Motor neuron (in vitro differentiated cells): ENCODE data around the gene ADA. TPM values are rescaled to one million over a fixed set of nuclear protein-coding genes. Genes with fewer than 3 reads are reported as not detected.
A peak's percentile ranks its signal among the peaks of the same experiment; 100 is the strongest.
"Not testable (repeated sequence)": the region's sequence is repeated elsewhere in the genome, so short reads cannot be mapped to it uniquely, and the experiment has no call there.

Experiments used
- ATAC-seq, 8 experiments: fragments of 200-7000 bp; cut with Tn5 transposase; replicated peaks in 6 of 8; 2 replicates each; pipeline ENCODE4 v1.8.0; 2021; ENCODE audit warnings: mild to moderate bottlenecking in 8 of 8, moderate library complexity in 8 of 8
- H3K27ac ChIP-seq, 2 donors: fragments of 250-450 bp; sonication (Bioruptor Pico); 2 replicates each; pipeline ENCODE4 v1.9.0; 2021; ENCODE audit warnings: antibody characterized with exemption in 2 of 2, mild to moderate bottlenecking in 2 of 2, moderate library complexity in 1 of 2
- H3K4me1 ChIP-seq, 2 donors: fragments of 250-450 bp; sonication (Bioruptor Pico); replicated peaks in 1 of 2; 2 replicates each; pipeline ENCODE4 v1.6.1; 2021; ENCODE audit warnings: antibody characterized with exemption in 2 of 2, mild to moderate bottlenecking in 2 of 2, moderate library complexity in 1 of 2
- H3K4me3 ChIP-seq, 5 donors: fragments of 250-450 bp; sonication (Bioruptor Pico); 2 replicates each; pipeline ENCODE4 v1.9.0; 2021; ENCODE audit warnings: antibody characterized with exemption in 5 of 5, mild to moderate bottlenecking in 5 of 5, moderate library complexity in 4 of 5
- WGBS, 10 experiments: fragments of 450-650 bp; shearing (Covaris generic); methylation state at CpG; one replicate each; pipeline ENCODE4 v1.0.0; 2022; 5-methylcytosine and 5-hydroxymethylcytosine counted together
- in situ Hi-C, 9 experiments: fragments of 400-800 bp; cut with MboI; loops; one replicate each; pipeline ENCODE4 v1.15.0; 2021; ENCODE audit warnings: low sequenced_read_pairs in 9 of 9, low pct_unique_long_range_greater_than_20kb in 2 of 9; ENCODE audit not compliant: unreplicated experiment in 9 of 9
- total RNA-seq, 8 experiments: library from RNA; unstranded; fragments of 300-600 nt; gene quantifications; 2 replicates each; pipeline versions ENCODE4 v1.2.3 to v1.2.4, GENCODE V29; 2022

The ADA gene
- total RNA-seq, 8 experiments from 2014 or later = 1.9 to 8.9 (median 4.7) TPM

DNA sequence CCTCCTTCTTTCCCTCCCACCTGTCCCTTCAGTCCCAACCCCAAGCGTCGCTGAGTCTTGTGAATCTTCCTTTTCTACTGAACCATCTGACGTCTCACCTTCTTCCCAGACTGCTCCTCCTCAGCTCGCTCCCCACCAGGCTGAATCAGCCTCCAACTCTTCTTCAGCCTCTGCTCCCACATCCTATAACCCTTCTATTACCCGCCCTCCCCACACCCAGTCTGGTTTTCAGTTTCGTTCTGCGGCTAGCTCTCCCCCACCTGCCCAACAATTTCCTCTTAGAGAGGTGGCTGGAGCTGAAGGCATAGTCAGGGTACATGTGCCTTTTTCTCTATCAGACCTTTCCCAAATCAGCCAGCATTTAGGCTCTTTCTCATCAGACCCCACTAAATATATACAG is 20.0 kb upstream of the ADA start:
- H3K27ac ChIP-seq, H3K4me3 ChIP-seq, H3K4me1 ChIP-seq, in situ Hi-C loops, ATAC-seq: not testable (repeated sequence)
- 60 to 100% (median 80%) methylated on average over 1 to 2 of the region's 7 CpGs; no CpG with 5 or more reads in 7 of the 10 experiments for WGBS, 10 experiments

DNA sequence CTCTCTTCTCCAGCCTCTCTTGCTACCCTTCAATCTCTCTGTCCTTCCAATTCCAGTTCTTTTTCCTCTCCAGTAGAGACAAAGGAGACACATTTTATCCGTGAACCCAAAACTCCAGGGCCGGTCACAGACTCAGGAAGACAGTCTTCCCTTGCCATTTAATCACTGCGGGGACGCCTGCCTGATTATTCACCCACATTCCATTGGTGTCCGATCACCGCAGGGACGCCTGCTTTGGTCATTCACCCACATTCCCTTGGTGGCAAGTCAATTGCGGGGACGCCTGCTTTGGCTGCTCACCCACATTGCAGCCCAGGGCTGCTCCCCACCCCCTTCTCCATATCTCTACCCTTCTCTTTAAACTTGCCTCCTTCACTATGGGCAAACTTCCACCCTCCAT is 19.4 kb upstream of the ADA start:
- in situ Hi-C loops, H3K27ac ChIP-seq, ATAC-seq, H3K4me3 ChIP-seq, H3K4me1 ChIP-seq: not testable (repeated sequence)
- 25% methylated on average over 4 of the region's 9 CpGs; no CpG with 5 or more reads in 9 of the 10 experiments for WGBS, 10 experiments

DNA sequence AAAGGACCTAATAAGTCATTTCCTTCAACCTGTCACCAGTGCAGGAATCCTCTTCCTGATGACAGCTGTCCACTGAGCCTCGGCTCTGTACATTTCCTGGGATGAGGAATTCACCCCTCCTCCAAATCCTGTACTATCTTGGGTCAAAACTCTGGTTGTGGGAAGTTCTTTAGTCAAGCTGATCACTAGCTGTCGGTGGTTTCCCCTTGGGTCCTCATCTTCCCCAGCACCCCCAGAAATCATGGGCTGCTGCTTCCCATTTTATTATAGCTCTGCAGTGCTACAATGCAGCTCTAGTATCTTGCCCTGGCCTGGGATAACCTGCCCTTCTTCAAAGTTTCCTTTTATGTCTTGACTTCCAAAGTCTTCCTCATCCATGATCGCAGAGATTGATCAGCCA is 14.6 kb upstream of the ADA start:
- Histone ChIP-seq H3K27ac (no peak overlapping the region), H3K4me1 (no peaks in the 10 kb centered on the region), H3K4me3 (no peak overlapping the region)
- no peak for ATAC-seq
- in situ Hi-C loops = no loop called here
- 43 to 95% (median 82%) methylated on average over 1 to 3 of the region's 3 CpGs; no CpG with 5 or more reads in 3 of the 10 experiments for WGBS, 10 experiments

DNA sequence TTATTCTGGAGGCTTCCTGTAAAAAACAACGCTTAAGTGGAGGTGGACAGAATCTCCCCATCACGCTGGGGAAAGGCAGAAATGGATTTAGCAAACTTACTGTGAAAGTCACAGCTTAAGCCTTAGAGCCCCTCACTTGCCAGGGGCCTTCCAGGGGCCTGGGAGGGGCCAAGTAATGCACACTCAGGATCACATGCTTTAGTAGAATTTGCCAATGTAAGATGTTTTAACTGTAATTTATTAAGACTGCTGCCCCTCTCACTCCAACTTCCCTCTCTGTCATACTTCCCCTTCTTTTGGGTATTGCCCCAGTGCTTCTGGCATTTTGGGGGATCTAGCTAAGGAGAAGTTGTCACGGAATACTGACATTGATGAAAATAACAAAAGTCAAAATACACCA is 12.6 kb upstream of the ADA start:
- WGBS, 10 experiments = 37 to 90% (median 73%) methylated on average over 1 to 3 of the region's 3 CpGs; no CpG with 5 or more reads in 2 of the 10 experiments
- H3K4me1 ChIP-seq = no peaks in the 10 kb centered on the region
- no peak for ATAC-seq
- no peak overlapping the region for H3K4me3 ChIP-seq
- in situ Hi-C loops = no loop called here
- H3K27ac ChIP-seq = no peak overlapping the region

DNA sequence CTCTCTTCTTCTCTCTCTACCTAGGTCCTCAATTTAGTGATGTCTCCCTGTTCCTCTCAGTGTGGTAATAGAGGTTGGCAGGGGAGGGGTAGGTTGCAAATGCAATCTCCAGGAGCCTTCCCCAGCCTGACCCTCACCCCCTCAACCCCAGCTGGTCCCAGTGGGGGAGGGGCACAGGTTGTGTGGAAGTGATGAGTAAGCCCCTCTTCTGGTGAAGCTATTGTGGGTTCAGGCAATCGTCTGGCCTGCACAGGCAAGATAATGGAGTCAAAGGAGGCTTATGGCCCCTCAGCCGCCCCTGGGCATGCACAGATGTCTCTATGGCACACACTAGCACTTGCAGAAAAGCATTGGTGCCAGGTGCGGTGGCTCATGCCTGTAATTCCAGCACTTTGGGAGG is 10.8 kb upstream of the ADA start:
- in situ Hi-C loops = no loop called here
- no peak for ATAC-seq
- Histone ChIP-seq H3K27ac (no peak overlapping the region), H3K4me1 (no peaks in the 10 kb centered on the region), H3K4me3 (no peak overlapping the region)
- 40% methylated on average over 2 of the region's 3 CpGs; no CpG with 5 or more reads in 9 of the 10 experiments for whole genome bisulfite sequencing, 10 experiments

DNA sequence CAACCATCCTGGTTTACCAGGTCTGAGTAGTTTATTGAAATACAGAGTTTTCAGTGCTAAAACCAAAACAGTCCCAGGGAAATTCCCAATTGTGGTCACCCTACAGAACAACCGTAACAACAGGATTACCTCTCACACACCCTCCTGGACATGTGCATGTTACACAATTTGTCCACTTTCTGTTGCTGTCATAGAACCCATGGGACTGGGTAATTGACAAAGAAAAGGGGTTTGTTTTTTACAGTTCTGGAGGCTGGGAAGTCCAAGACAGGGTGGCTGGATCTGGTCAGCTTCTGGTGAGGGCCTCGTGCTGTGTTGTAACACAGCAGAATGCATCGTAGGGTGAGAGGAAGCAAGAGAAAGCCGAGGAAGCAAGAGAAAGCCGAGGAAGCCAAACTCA is 9.1 kb upstream of the ADA start:
- ATAC-seq = no peak
- Histone ChIP-seq H3K4me3 (no peak overlapping the region), H3K27ac (no peak overlapping the region), H3K4me1 (no peaks in the 10 kb centered on the region)
- 50 to 100% (median 69%) methylated on average over 1 to 5 of the region's 5 CpGs; no CpG with 5 or more reads in 2 of the 10 experiments for WGBS, 10 experiments
- in situ Hi-C loops = no loop called here

DNA sequence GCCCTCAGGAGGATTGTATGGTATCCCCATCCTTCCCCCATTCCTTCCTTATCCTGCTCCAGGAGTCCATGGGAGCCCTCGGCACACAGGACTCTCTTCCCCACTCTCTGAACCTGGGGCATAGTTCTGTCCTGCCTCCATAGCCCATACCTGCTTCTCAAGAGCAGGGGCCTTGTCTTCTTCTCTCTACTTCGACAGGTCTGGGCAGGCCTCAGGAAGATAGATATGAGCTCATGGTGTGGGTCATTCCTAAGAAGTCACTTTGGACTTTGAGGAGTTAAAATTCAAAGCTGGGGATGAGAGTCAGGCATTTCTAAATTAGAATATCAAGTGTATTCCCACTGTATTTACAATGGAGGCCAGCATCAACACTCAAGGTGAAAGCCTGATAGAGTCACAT is 8.4 kb upstream of the ADA start:
- Histone ChIP-seq H3K27ac (no peak overlapping the region), H3K4me3 (no peak overlapping the region), H3K4me1 (no peaks in the 10 kb centered on the region)
- 67 to 100% (median 83%) methylated on average over 1 to 2 of the region's 2 CpGs; no CpG with 5 or more reads in 4 of the 10 experiments for WGBS, 10 experiments
- no peak for ATAC-seq
- in situ Hi-C loops = no loop called here

DNA sequence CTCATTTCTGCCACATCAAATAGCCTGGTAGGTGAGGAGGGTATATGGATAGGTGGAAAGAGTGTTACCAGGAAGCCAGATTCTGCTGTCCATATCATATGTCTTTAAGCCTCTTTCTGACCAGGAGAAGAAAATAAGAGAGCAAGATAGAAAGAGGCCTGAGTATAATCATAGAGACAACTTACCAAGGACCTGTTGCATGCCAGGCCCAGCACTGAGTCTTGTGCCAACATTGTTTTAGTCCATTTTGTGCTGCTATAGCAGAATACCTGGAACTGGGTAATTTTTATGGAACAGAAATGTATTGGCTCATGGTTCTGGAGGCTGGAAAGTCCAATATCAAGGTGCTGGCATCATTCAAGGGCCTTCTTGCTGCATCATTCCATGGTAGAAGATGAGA is 7.3 kb upstream of the ADA start:
- in situ Hi-C loops = no loop called here
- no peak overlapping the region for H3K27ac ChIP-seq
- no peak overlapping the region for H3K4me3 ChIP-seq
- ATAC-seq = no peak
- H3K4me1 ChIP-seq = no peaks in the 10 kb centered on the region

DNA sequence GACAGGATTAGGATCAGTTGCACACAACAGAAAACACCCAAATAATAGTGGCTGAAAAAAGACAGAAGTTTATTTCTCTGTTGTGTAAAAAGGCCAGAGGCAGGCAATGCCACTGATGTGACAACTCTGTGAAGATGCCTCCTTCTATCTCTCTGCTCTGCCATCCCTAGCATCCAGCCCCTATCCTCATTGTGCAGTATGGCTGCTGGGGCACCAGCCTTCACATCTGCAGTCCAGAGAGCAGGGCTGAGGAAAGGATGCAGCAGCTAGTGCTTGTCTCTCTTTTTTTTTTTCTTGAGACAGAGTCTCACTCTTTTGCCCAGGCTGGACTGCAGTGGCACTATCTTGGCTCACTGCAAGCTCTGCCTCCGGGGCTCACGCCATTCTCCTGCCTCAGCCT is 6.4 kb upstream of the ADA start:
- no peak overlapping the region for H3K4me3 ChIP-seq
- 60 to 100% (median 80%) methylated on average over 1 to 2 of the region's 2 CpGs; no CpG with 5 or more reads in 6 of the 10 experiments for WGBS, 10 experiments
- no peak overlapping the region for H3K27ac ChIP-seq
- in situ Hi-C loops = no loop called here
- H3K4me1 ChIP-seq = peaks cover 0 to 4% of the 10 kb centered on the region in 2 donors
- no peak for ATAC-seq

DNA sequence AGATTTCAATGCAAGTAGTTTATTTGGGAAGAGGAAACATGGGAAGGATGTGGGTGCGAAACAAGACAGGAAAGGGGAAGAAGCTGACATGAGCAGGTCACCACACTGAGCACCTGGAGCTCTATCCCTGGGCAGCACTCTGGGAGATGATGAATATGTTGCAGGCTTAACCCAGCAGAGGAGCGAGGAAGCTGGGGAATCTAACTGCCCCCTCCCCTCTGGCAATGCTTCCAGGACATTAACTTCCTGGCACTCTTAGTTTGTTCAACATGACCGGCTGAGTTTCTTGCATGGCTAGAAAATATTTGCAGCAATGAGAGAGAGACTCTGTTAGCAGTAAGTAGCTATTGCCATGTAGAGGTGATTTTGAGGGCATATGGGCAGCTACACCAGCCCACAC is 4.9 kb upstream of the ADA start:
- Histone ChIP-seq H3K27ac (no peak overlapping the region), H3K4me1 (peaks cover 0 to 5% of the 10 kb centered on the region in 2 donors), H3K4me3 (no peak overlapping the region)
- in situ Hi-C loops = no loop called here
- 0 to 100% (median 49%) methylated on average over 1 to 2 of the region's 3 CpGs; no CpG with 5 or more reads in 2 of the 10 experiments for WGBS, 10 experiments
- peak in 1 of 8 experiments; percentile 6 for ATAC-seq

DNA sequence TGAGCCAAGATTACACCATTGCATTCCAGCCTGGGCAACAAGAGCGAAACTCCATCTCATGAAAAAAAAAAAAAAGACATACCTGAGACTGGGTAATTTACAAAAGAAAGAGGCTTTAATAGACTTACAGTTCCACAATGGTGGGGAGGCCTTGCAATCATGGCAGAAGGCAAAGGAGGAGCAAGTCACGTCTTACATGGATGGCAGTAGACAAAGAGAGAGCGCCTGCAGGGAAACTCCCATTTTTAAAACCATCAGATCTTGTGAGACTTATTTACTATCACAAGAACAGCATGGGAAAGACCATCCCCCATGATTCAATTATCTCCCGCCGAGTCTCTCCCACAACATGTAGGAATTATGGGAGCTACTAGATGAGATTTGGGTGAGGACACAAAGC is 2.7 kb upstream of the ADA start:
- ATAC-seq, H3K4me3 ChIP-seq, in situ Hi-C loops, H3K27ac ChIP-seq, H3K4me1 ChIP-seq: not testable (repeated sequence)
- WGBS, 10 experiments = 70 to 100% (median 93%) methylated on average over 2 to 5 of the region's 5 CpGs; no CpG with 5 or more reads in 3 of the 10 experiments

DNA sequence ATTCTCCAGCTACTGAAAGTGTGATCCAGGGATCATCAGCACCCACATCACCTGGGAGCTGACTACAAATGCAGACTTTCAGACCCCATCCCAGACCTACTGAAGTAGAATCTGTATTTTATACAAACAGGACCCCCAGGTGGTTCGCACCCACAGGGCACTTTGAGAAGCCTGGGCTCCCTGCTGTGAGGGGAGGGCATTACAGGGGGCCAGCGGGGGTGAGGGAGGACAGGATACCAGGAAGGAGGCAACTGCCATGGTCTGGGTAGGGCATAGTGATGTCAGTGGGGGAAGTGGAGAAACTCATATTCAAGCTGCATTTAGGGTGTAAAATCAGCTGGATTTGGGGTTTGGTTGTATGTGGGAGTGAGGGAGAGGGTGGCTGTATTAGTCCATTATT is 2.0 kb upstream of the ADA start:
- no CpG with 5 or more reads among the region's 2 CpGs for WGBS, 10 experiments
- ATAC-seq = no peak
- Histone ChIP-seq H3K27ac (no peak overlapping the region), H3K4me1 (peaks cover 0 to 5% of the 10 kb centered on the region in 2 donors), H3K4me3 (no peak overlapping the region)
- in situ Hi-C loops = no loop called here

DNA sequence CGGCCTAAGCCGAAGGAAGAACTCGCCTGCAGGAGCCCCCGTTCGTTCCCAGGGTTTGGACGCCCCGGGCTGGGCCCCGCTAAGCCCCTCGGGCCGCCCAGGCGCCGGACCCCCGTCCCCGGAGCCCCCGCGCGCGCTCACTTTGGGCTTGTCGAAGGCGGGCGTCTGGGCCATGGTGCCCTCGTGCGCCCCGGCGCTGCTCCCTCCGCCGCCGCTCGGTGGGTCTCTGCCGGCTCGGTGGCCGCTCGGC is 140 bp downstream of the ADA start:
- no CpG with 5 or more reads among the region's 33 CpGs for WGBS, 10 experiments
- Histone ChIP-seq H3K4me1 (peaks cover 0 to 5% of the 10 kb centered on the region in 2 donors), H3K4me3 (peak overlapping the region; percentile 34 to 61 (median 40)), H3K27ac (peak overlapping the region in 1 of 2 donors; percentile 24)
- no peak for ATAC-seq
- in situ Hi-C loops = no loop called here

DNA sequence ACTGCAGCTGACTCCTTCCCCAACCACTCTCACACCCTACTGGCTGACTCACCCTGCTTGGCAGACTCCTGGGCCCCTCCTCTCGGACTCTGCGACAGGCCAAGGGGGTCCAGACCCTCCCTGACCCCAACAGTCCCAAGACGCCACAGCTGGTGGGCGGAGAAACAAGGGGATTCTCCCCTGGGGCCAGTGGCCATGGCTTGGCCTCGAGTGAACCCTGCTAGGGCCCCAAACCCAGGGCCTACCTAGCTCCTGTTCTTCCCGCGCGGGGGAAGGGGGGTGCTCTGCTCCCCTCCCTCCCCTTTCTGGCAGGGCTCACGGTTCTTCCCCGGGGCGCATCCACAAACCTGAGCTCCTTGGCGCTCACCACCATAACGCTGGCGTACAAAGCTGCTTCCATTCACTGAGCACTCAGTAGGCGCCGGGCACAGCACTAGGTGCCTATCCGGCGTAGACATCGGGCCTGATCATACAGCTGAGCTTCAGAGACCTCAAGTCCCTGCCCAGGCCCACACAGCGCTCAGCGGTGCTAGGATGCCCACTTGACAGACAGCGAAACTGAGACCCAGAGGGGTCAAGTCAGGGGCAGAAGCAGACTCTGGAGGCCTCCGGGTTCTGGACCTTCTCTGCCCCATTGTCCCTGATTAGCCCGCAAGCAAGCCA is 597 bp downstream of the ADA start:
- in situ Hi-C loops = no loop called here
- 20 to 100% (median 63%) methylated on average over 1 to 6 of the region's 24 CpGs; no CpG with 5 or more reads in 4 of the 10 experiments for WGBS, 10 experiments
- no peak overlapping the region for H3K27ac ChIP-seq
- peaks cover 0 to 8% of the 10 kb centered on the region in 2 donors for H3K4me1 ChIP-seq
- peak in 2 of 8 experiments; percentile 3 to 7 for ATAC-seq
- H3K4me3 ChIP-seq = peak overlapping the region; percentile 34 to 61 (median 40)
